Activated naive CD4-positive, alpha-beta T cell treated with Interleukin-2 at 50 U/mL for 16 hours (primary cell): ENCODE data around the gene BCR.
A peak's percentile ranks its signal among the peaks of the same experiment; 100 is the strongest.
"Not testable (repeated sequence)": the region's sequence is repeated elsewhere in the genome, so short reads cannot be mapped to it uniquely, and the experiment has no call there.

Experiments used
- DNase-seq: peaks from one replicate; pipeline ENCODE4 v3.0.0-alpha.2; 2020

The BCR gene

GRCh38 chr22:23291806-23292452 lies 111.6 kb downstream of the BCR start:
- no peak for DNase-seq

- DNase-seq, result no peak
Observed at GRCh38 chr22:23292453-23293350, 112.4 kb downstream of the BCR start.

GRCh38 chr22:23293720-23294119 lies 113.4 kb downstream of the BCR start:
- no peak for DNase-seq

GRCh38 chr22:23294221-23294620 lies 113.9 kb downstream of the BCR start:
- no peak for DNase-seq

DNA sequence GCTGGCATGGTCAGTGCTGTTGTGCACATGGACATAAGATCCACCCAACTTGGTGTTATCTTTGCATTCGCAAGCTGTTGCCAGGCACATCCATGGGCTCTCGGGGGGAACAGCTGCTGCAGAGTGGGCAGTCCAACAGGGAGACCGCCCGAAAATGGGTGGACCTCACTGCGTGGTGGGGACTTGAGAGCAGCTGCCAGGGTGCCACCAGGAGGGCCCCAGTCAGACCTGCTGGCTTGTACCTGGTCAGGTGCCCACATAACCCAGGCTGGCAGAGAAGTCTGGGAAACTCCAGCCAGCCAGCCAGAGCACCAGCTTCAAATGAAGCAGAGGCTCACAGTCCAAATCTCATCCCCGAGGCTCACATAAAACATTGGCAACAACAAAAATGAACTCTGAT lies 120.2 kb downstream of the BCR start:
- DNase-seq, result no peak

DNA sequence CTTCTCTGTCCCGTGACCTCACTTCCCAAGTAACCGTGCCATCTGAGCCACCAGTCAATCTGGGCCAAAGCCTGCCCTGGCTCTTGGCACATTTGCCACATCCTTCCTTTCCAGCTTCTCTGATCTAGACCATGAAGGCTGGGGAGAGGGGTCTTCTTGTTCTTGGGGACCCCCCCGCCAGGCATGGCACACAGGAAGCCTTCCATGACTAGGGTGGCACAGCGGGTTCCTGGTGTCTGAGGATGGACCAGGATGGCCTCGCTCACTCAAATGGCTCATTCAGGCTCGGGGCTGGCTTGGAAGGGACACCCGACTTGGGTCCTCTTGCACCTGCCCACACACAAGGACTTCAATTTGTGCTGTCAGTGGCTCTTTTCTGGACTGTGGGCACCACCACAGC lies 121.3 kb downstream of the BCR start:
- no peak for DNase-seq

GRCh38 chr22:23302171-23303002 lies 122.1 kb downstream of the BCR start:
- no peak for DNase-seq

- no peak for DNase-seq
Observed at GRCh38 chr22:23305321-23305910, 125.1 kb downstream of the BCR start.

GRCh38 chr22:23305922-23306374 lies 125.6 kb downstream of the BCR start:
- no peak for DNase-seq

GRCh38 chr22:23306438-23306921 lies 126.2 kb downstream of the BCR start:
- DNase-seq, result no peak

- no peak for DNase-seq
Observed at GRCh38 chr22:23306926-23307325, 126.6 kb downstream of the BCR start.

- DNase-seq, result not testable (repeated sequence)
Observed at GRCh38 chr22:23307511-23307910, 127.2 kb downstream of the BCR start.

GRCh38 chr22:23309261-23309660 lies 129.0 kb downstream of the BCR start:
- not testable (repeated sequence) for DNase-seq

DNA sequence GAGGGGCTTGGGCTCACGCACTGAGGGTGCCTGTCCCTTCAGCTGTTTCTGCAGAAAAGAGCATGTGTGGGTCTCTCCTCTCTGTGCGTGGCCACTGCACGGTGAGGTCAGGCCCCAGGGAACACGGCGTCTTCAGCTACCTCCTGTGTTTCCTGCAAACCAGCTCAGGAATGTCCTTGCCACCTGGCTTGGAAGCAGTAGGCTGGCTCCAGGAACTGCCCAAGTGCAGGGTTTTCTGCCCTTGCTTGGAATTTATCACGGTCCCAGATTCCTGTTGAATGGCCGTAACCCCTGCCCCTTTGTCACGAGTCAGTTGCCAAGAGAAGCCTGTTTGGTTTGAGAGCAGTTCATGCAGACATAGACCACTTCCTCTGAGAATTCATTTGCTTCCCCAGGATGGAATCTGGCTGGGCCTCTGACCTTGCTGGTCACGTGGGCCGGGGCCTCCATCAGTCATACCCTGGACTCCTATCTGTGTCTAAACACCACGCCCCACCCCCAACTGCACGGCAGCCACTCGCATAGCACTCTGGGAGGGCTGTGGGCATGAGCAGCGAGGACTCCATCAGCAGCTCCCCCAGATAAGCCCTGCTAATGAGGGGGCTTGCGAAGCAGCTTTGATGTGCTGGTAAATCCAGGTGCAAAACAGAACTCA lies 130.3 kb downstream of the BCR start:
- not testable (repeated sequence) for DNase-seq

DNA sequence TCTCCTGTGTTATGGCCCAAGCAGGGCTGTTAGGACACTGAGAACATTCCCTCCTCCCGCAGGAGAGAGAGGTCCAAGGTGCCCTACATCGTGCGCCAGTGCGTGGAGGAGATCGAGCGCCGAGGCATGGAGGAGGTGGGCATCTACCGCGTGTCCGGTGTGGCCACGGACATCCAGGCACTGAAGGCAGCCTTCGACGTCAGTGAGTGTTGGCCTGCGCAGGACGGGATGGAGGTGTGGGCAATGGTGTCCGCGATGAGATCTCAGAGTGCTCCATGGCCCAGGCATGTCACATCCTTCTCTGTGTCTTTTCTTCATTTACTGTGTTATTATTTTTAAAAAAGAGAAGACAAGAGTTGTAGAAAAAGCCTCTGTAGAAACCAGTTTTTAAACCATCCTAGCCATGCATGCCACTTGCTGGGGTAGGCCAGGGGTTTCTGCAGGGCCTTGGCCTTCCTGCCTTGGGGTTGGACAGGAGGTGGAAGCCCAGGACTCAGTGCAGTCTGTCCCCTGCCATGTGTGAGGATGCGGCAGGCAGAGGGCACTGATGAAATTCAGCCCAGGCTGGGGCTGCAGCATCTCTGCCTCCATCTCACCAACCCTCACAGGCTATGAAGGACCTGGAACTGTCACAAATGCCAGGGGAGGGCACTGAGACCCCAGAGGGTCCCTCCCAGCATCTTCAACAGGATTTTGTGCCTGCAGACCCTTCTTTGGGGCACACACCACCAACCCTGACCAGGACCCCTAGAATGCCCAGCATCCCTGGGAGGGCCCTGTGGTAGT lies 131.5 kb downstream of the BCR start:
- not testable (repeated sequence) for DNase-seq

GRCh38 chr22:23313791-23314567 lies 133.7 kb downstream of the BCR start:
- no peak for DNase-seq

DNA sequence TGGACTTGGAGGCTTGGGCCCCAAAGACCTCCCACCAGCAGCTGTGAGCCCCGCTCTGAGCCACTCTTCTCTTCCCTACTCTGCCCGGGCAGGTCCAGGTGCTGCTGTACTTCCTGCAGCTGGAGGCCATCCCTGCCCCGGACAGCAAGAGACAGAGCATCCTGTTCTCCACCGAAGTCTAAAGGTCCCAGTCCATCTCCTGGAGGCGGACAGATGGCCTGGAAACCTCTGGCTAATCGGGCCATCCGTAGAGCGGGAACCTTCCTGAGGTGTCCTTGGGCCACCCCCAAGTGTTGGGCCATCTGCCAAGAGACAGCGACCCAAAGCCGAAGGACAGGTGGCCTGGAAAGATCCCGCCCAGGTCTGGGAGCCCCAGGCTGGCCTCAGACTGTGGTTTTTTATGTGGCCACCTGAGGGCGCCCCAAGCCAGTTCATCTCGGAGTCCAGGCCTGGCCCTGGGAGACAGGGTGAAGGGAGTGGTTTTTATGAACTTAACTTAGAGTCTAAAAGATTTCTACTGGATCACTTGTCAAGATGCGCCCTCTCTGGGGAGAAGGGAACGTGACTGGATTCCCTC lies 135.1 kb downstream of the BCR start:
- peak; percentile 55 for DNase-seq

DNA sequence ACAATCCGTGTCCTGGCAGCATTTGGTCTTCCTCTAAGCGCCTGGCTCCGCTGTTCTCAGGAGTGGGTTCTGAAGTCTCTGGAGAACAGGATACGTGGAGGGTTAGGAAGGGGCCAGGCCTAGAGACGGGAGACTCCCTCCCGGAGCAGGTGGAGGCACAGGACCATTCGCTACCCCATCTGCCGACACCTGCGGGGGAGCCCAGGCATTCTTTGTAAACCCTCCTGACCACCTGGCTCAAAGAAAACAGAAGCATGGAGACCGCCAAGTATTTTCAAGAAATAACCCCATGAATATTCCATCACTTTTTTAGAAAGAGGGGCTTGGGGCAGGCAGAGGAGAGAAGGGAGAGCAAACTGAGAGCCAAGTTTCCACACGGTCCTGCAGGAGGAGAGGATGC lies 136.3 kb downstream of the BCR start:
- not testable (repeated sequence) for DNase-seq

- DNase-seq, result not testable (repeated sequence)
Observed at GRCh38 chr22:23318316-23318715, 138.0 kb downstream of the BCR start.

DNA sequence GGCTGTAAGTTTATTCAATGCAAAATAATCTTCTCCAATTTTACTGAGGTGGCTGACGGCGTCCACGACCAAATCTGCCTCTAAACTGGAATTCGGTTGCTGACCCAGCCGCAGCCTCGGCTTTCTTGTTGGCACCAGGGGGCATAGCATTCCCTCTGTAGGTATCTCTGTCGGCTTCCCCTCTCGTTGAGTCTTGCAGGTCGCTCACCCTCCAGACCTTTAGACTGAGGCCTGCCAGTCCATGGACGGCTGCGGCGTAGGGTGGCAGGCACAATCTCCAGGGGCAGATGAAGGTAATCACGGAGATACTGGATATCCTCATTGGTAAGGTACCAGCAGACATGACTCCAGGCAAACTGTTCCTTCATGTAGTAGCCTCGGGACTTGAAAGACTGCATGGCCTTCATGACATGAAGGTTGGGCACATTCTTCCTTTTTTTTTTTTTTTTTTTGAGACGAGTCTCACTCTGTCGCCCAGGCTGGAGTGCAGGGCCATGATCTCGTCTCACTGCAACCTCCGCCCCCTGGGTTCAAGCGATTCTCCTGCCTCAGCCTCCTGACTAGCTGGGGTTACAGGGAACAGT lies 142.3 kb downstream of the BCR start:
- not testable (repeated sequence) for DNase-seq
